Stimulated activated CD8-positive, alpha-beta memory T cell treated with anti-CD3 and anti-CD28 coated beads, Interleukin-15, amount 100 ng/mL, for 24 hours (primary cell): ENCODE measurements around the gene SSBP3.

ENCODE experiments used
- DNase-seq: peaks from one replicate; pipeline ENCODE4 v3.0.0-alpha.2; 2020; ENCODE audit warnings: low read depth

Gene SSBP3

GRCh38 chr1:54329312-54330003, 76.7 kb downstream of the SSBP3 start:
- DNase-seq, result no peak

GRCh38 chr1:54328066-54328636, 78.0 kb downstream of the SSBP3 start:
- no peak for DNase-seq

- no peak for DNase-seq
These were observed 78.7 kb downstream of the SSBP3 start for GRCh38 chr1:54327386-54328065.

GRCh38 chr1:54326543-54327385, 79.4 kb downstream of the SSBP3 start:
- DNase-seq, result no peak

- DNase-seq, result no peak
These were observed 80.3 kb downstream of the SSBP3 start for GRCh38 chr1:54325703-54326461.

- DNase-seq, result no peak
These were observed 80.9 kb downstream of the SSBP3 start for GRCh38 chr1:54325284-54325683.

GRCh38 chr1:54324251-54325140, 81.7 kb downstream of the SSBP3 start:
- DNase-seq, result no peak

- DNase-seq, result no peak
These were observed 82.3 kb downstream of the SSBP3 start for GRCh38 chr1:54323921-54324250.

- DNase-seq, result no peak
These were observed 82.9 kb downstream of the SSBP3 start for GRCh38 chr1:54323324-54323739.

GRCh38 chr1:54318246-54318814, 87.9 kb downstream of the SSBP3 start:
- DNase-seq, result no peak

GRCh38 chr1:54317084-54317483, 89.1 kb downstream of the SSBP3 start:
- no peak for DNase-seq

- DNase-seq, result no peak
These were observed 91.1 kb downstream of the SSBP3 start for GRCh38 chr1:54315099-54315498.

GRCh38 chr1:54314696-54315095, 91.5 kb downstream of the SSBP3 start:
- no peak for DNase-seq

GRCh38 chr1:54312796-54313316, 93.3 kb downstream of the SSBP3 start:
- no peak for DNase-seq

- no peak for DNase-seq
These were observed 94.7 kb downstream of the SSBP3 start for GRCh38 chr1:54311506-54311905.

GRCh38 chr1:54310439-54311328, 95.5 kb downstream of the SSBP3 start:
- DNase-seq, result no peak

GRCh38 chr1:54309631-54310366, 96.4 kb downstream of the SSBP3 start:
- DNase-seq, result no peak

GRCh38 chr1:54307305-54307704, 98.9 kb downstream of the SSBP3 start:
- DNase-seq, result no peak
